Mammary epithelial cell (primary cell): ENCODE measurements around the gene CCDC33.

Source experiments
- EZH2 ChIP-seq: IDR thresholded peaks from 2 replicates; pipeline ENCODE4 v1.6.1; 2012; ENCODE audit warnings: low read length, inconsistent platforms, borderline replicate concordance
- TF ChIP-seq, protein P1 (sequence below), 2 donors: IDR thresholded peaks in 1 of 2; conservative IDR thresholded peaks in 1 of 2; 2 replicates each; pipeline ENCODE4 v1.5.1; 2011 to 2012; ENCODE audit warnings: inconsistent platforms in 2 of 2, low read length in 2 of 2, mild to moderate bottlenecking in 2 of 2, control low read depth in 1 of 2, low read depth in 1 of 2; ENCODE audit not compliant: insufficient read depth in 1 of 2; ENCODE audit errors: extremely low read depth in 1 of 2

DNA sequence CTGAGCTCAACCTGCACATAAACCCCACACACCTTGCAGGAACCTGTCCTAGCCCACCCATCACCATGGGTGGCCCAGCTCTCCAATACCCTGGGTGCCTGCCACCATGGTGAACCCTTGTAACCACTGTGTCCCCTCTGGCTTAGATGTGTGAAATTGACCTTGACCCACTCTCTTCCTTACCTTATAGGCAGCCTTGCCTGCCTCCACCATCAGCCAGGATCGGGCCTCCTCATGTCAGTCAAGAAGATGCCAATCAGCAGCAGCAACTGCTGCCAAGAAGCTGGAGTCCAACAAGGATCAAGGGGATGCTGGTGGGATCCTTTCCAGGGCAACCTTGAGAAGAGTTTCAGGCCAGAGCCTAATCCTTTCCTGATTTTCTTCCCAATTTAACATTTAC is 140.1 kb downstream of the CCDC33 start:
- TF ChIP-seq, protein P1, sequence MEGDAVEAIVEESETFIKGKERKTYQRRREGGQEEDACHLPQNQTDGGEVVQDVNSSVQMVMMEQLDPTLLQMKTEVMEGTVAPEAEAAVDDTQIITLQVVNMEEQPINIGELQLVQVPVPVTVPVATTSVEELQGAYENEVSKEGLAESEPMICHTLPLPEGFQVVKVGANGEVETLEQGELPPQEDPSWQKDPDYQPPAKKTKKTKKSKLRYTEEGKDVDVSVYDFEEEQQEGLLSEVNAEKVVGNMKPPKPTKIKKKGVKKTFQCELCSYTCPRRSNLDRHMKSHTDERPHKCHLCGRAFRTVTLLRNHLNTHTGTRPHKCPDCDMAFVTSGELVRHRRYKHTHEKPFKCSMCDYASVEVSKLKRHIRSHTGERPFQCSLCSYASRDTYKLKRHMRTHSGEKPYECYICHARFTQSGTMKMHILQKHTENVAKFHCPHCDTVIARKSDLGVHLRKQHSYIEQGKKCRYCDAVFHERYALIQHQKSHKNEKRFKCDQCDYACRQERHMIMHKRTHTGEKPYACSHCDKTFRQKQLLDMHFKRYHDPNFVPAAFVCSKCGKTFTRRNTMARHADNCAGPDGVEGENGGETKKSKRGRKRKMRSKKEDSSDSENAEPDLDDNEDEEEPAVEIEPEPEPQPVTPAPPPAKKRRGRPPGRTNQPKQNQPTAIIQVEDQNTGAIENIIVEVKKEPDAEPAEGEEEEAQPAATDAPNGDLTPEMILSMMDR (conservative IDR thresholded peaks at IDR 0.05 in 1 of 2, IDR thresholded peaks at IDR 0.05 in 1 of 2; ENCODE audit: extremely low read depth in 1 of 2, insufficient read depth in 1 of 2, low read depth in 1 of 2, low read length in 2 of 2) = no peak
- no peak for TF ChIP-seq EZH2
